Measurements from ENCODE around the gene CYP26C1. TPM values are rescaled to one million over a fixed set of nuclear protein-coding genes. Genes with fewer than 3 reads are reported as not detected.

CYP26C1 gene
- total RNA-seq, 1 donor from 2014 or later = 0.60 TPM

DNA sequence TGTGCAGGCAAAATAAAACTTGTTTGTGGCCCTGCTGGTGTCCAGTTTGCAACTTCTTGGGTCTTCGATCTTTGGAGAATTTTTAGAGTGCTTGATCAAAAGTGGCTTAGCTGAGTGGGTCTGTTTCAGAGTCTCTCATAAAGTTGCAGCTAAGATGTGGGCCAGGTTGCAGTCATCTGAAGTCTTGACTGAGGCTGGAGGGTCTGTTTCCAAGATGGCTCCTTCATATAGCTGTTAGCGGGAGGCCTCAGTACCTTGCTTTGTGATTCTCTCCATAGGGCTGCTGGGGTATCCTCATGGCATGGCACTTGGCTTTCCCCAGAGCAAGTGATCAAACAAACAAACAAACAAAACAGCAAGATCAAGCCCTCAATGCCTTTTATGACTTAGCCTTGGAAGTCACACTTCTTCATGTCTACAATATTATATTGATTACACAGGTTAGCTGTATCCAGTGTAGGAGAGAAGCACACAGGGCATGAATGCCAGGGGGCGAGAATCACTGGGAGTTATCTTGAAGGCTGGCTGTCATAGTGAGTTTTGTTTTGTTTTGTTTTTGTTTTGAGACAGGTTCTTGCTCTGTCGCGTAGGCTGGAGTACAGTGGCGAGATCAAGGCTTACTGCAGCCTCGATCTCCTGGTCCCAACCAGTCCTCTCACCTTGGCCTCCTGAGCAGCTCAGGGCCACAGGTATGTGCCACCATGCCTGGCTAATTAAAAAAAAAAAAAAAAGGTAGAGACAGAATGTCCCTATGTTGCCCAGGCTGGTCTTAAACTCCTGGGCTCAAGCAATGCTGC is 23.3 kb downstream of the CYP26C1 start:
- no peak overlapping the region for H3K27ac Mint-ChIP-seq
- no peak for DNase-seq (ENCODE audit: low spot score in 2 of 2, unreplicated experiment in 2 of 2)

GRCh38 chr10:93085272-93085859 is 24.8 kb downstream of the CYP26C1 start:
- H3K27me3 Mint-ChIP-seq (ENCODE audit: low read depth) = no peaks in the 10 kb centered on the region
- no peak for TF ChIP-seq CTCF (IDR thresholded peaks at IDR 0.05; ENCODE audit: unreplicated experiment)
- peaks cover 20% of the 10 kb centered on the region for H3K4me1 Mint-ChIP-seq
- no peak overlapping the region for H3K27ac Mint-ChIP-seq
- no peaks in the 10 kb centered on the region for H3K9me3 Mint-ChIP-seq
- H3K4me3 Mint-ChIP-seq = no peak overlapping the region
- no peaks in the 10 kb centered on the region for H3K36me3 Mint-ChIP-seq
- DNase-seq (ENCODE audit: low spot score in 2 of 2, unreplicated experiment in 2 of 2) = no peak

More for the DNA sequence above, 23.3 kb downstream of the CYP26C1 start:
- no peak for TF ChIP-seq CTCF (IDR thresholded peaks at IDR 0.05; ENCODE audit: unreplicated experiment)
- Mint-ChIP-seq H3K27me3 (ENCODE audit: low read depth) (no peaks in the 10 kb centered on the region), H3K9me3 (no peaks in the 10 kb centered on the region), H3K4me1 (peaks cover 34% of the 10 kb centered on the region), H3K4me3 (no peak overlapping the region), H3K36me3 (no peaks in the 10 kb centered on the region)

GRCh38 chr10:93086289-93086688 is 25.7 kb downstream of the CYP26C1 start:
- no peak overlapping the region for H3K4me3 Mint-ChIP-seq
- DNase-seq (ENCODE audit: low spot score in 2 of 2, unreplicated experiment in 2 of 2) = no peak

DNA sequence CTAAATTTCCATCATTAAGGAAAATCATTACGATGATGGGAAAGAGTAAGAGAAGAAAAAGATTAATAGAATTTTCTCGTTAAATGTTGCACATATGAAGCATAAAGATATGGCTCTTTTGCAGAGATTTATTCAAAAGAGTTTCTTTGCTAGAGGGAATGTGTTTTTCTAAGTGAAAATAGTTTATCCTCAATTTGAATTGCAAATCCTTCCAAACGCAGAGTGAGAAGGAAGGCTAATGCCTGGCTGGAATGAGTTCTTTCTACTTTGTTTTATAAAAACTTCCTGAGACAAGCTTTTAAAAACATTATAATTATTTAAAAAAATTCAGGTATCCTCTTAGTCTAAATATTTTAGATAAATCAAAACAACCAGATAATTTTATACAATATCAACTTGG is 27.2 kb downstream of the CYP26C1 start:
- H3K36me3 Mint-ChIP-seq = no peaks in the 10 kb centered on the region
- no peak for DNase-seq (ENCODE audit: low spot score in 2 of 2, unreplicated experiment in 2 of 2)

More at GRCh38 chr10:93086289-93086688, 25.7 kb downstream of the CYP26C1 start:
- Mint-ChIP-seq H3K27me3 (ENCODE audit: low read depth) (no peaks in the 10 kb centered on the region), H3K36me3 (no peaks in the 10 kb centered on the region), H3K27ac (no peak overlapping the region), H3K4me1 (peaks cover 12% of the 10 kb centered on the region), H3K9me3 (no peaks in the 10 kb centered on the region)
- TF ChIP-seq CTCF (IDR thresholded peaks at IDR 0.05; ENCODE audit: unreplicated experiment) = no peak

GRCh38 chr10:93088466-93088865 is 27.9 kb downstream of the CYP26C1 start:
- Mint-ChIP-seq H3K4me1 (peaks cover 5% of the 10 kb centered on the region), H3K27ac (peak overlapping the region; percentile 7), H3K27me3 (ENCODE audit: low read depth) (no peaks in the 10 kb centered on the region), H3K36me3 (no peaks in the 10 kb centered on the region), H3K9me3 (no peaks in the 10 kb centered on the region), H3K4me3 (no peak overlapping the region)
- DNase-seq (ENCODE audit: low spot score in 2 of 2, unreplicated experiment in 2 of 2) = no peak
- no peak for TF ChIP-seq CTCF (IDR thresholded peaks at IDR 0.05; ENCODE audit: unreplicated experiment)

More for the DNA sequence above, 27.2 kb downstream of the CYP26C1 start:
- H3K9me3 Mint-ChIP-seq = no peaks in the 10 kb centered on the region
- H3K4me1 Mint-ChIP-seq = peaks cover 5% of the 10 kb centered on the region
- H3K4me3 Mint-ChIP-seq = no peak overlapping the region
- no peak for TF ChIP-seq CTCF (IDR thresholded peaks at IDR 0.05; ENCODE audit: unreplicated experiment)
- H3K27me3 Mint-ChIP-seq (ENCODE audit: low read depth) = no peaks in the 10 kb centered on the region
- no peak overlapping the region for H3K27ac Mint-ChIP-seq
